ENCODE results near the gene MARCHF10.

DNA sequence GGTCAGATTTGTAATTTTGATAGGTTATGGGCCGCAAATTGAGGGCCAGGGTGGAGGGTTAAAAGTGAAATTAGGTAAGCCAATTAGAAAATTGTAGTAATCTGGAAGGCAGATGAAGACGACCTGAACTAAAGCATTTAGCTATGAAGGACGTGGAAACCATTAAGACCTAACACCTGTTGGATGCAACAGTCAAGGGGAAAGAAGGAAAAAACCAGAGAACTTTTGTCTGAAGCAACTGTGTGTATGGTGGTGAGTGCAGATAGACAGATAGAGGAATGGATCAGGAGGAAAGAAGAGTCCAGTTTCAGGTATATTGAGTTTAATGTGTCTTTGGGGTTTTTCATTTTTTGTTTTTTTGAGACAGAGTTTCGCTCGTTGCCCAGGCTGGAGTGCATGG is 40.2 kb upstream of the MARCHF10 start:
- TF ChIP-seq CTCF (IDR thresholded peaks at IDR 0.05; ENCODE audit: low read depth, low read length) (no peak), EZH2phosphoT487 (IDR thresholded peaks at IDR 0.05; ENCODE audit: low read depth) (no peak)

All from OCI-LY3 (cell line).